WERI-Rb-1 (cell line): ENCODE data around the gene STEAP1.
"Not testable (repeated sequence)": the region's sequence is repeated elsewhere in the genome, so short reads cannot be mapped to it uniquely, and the experiment has no call there.

Experiments
- DNase-seq: peaks from one replicate; pipeline ENCODE4 v3.0.0-alpha.2; 2020
- H3K27ac ChIP-seq: fragments of 250-450 bp; sonication (Bioruptor Pico); 2 replicates; pipeline ENCODE4 v1.5.1; 2020; ENCODE audit warnings: mild to moderate bottlenecking, moderate library complexity
- H3K27me3 ChIP-seq: fragments of 250-450 bp; sonication (Bioruptor Pico); 2 replicates; pipeline ENCODE4 v1.5.1; 2021; ENCODE audit warnings: mild to moderate bottlenecking, low read depth, moderate library complexity; ENCODE audit not compliant: insufficient read depth, severe bottlenecking
- H3K36me3 ChIP-seq: fragments of 250-450 bp; sonication (Bioruptor Pico); 2 replicates; pipeline ENCODE4 v1.5.1; 2020; ENCODE audit warnings: mild to moderate bottlenecking, moderate library complexity
- H3K4me3 ChIP-seq: 2 replicates; pipeline ENCODE4 v1.5.1; 2011; ENCODE audit warnings: low read depth, mild to moderate bottlenecking, control low read depth, low read length
- H3K9me3 ChIP-seq: fragments of 250-450 bp; sonication (Bioruptor Pico); 2 replicates; pipeline ENCODE4 v1.5.1; 2021; ENCODE audit warnings: mild to moderate bottlenecking, moderate library complexity; ENCODE audit not compliant: severe bottlenecking
- CTCF ChIP-seq: IDR thresholded peaks from 2 replicates; pipeline ENCODE4 v1.5.1; 2011; ENCODE audit warnings: low read depth, mild to moderate bottlenecking, control low read depth, inconsistent platforms, low read length

STEAP1 gene

GRCh38 chr7:90155206-90155605, 937 bp downstream of the STEAP1 start:
- Histone ChIP-seq H3K27me3 (no peaks in the 10 kb centered on the region), H3K27ac (no peak overlapping the region), H3K36me3 (no peaks in the 10 kb centered on the region), H3K9me3 (no peaks in the 10 kb centered on the region), H3K4me3 (no peak overlapping the region)
- no peak for TF ChIP-seq CTCF
- no peak for DNase-seq

- DNase-seq, H3K27me3 ChIP-seq, H3K4me3 ChIP-seq, H3K27ac ChIP-seq, H3K36me3 ChIP-seq, H3K9me3 ChIP-seq: not testable (repeated sequence)
These were observed 3.1 kb downstream of the STEAP1 start for GRCh38 chr7:90157331-90157730.

GRCh38 chr7:90157761-90158350, 3.6 kb downstream of the STEAP1 start:
- DNase-seq, H3K9me3 ChIP-seq, H3K4me3 ChIP-seq, H3K36me3 ChIP-seq, H3K27ac ChIP-seq, H3K27me3 ChIP-seq: not testable (repeated sequence)

GRCh38 chr7:90163534-90163933, 9.3 kb downstream of the STEAP1 start:
- H3K36me3 ChIP-seq: no peaks in the 10 kb centered on the region
- H3K27me3 ChIP-seq: no peaks in the 10 kb centered on the region
- H3K4me3 ChIP-seq: no peak overlapping the region
- no peaks in the 10 kb centered on the region for H3K9me3 ChIP-seq
- DNase-seq: no peak
- no peak for TF ChIP-seq CTCF
- H3K27ac ChIP-seq: no peak overlapping the region

GRCh38 chr7:90165724-90166123, 11.5 kb downstream of the STEAP1 start:
- H3K27me3 ChIP-seq: no peaks in the 10 kb centered on the region
- H3K4me3 ChIP-seq: no peak overlapping the region
- no peaks in the 10 kb centered on the region for H3K9me3 ChIP-seq
- DNase-seq: no peak
- H3K27ac ChIP-seq: no peak overlapping the region
- no peak for TF ChIP-seq CTCF
- no peaks in the 10 kb centered on the region for H3K36me3 ChIP-seq

DNA sequence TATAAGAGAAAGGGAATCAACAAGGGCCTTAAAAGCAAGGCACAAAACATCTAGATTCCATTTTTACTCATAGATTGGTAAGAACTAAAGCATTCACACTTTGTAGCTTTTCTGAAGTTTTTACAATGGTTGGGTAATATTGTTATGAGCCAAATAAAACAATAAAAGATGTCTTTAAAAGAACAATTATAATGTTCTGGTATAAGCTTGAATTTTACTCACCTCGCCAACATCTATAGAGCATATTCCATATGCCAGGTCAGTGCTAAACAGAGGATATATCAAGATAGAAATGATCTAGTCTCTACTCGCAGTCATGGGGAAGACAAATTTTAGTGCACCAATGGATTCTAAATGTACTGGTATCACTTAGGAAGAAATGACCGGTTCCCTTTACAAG, 11.9 kb downstream of the STEAP1 start:
- TF ChIP-seq CTCF: no peak
- Histone ChIP-seq H3K36me3 (no peaks in the 10 kb centered on the region), H3K27me3 (no peaks in the 10 kb centered on the region), H3K27ac (no peak overlapping the region), H3K9me3 (no peaks in the 10 kb centered on the region), H3K4me3 (no peak overlapping the region)
- DNase-seq: no peak

DNA sequence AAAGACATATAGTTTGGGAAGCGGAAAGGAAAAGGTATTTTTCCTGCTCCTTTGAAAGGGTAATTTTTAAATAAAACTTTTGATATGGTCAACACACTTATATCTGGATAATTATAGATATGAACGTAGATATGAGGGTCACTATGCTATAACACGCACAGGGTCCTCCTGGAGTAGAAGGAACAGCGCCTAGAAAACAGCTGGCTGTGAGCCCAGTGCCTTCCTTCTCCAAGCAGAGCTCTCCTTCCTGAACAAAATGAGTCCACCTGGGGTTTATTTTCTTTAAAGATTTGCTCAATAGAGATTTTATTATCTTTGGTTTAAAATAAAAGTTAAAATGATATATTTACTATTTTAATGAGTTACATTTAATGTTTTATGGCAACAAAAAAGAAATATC, 13.1 kb downstream of the STEAP1 start:
- H3K36me3 ChIP-seq: no peaks in the 10 kb centered on the region
- no peak overlapping the region for H3K27ac ChIP-seq
- no peak for TF ChIP-seq CTCF
- no peak overlapping the region for H3K4me3 ChIP-seq
- DNase-seq: no peak
- no peaks in the 10 kb centered on the region for H3K27me3 ChIP-seq
- H3K9me3 ChIP-seq: no peaks in the 10 kb centered on the region
